ENCODE data around the gene MTREX.

Gene MTREX

GRCh38 chr5:55432549-55432948, 124.8 kb downstream of the MTREX start (continued):
- no peak for TF ChIP-seq ZNF518A (tag by site-specific recombination; conservative IDR thresholded peaks at IDR 0.05; ENCODE audit: low read depth)
- no peak for TF ChIP-seq ZNF23 (tag by site-specific recombination; IDR thresholded peaks at IDR 0.05; ENCODE audit: borderline replicate concordance)
- no peak for TF ChIP-seq ZNF624 (tag by site-specific recombination; IDR thresholded peaks at IDR 0.05)
- no peak for TF ChIP-seq ZBTB6 (tag by site-specific recombination; IDR thresholded peaks at IDR 0.05)
- no peak for TF ChIP-seq ZNF670 (tag by site-specific recombination; IDR thresholded peaks at IDR 0.05; ENCODE audit: low read depth)
- TF ChIP-seq ZNF558 (tag by site-specific recombination; IDR thresholded peaks at IDR 0.05) = no peak
- TF ChIP-seq ZNF280C (tag by site-specific recombination; IDR thresholded peaks at IDR 0.05) = no peak
- no peak for TF ChIP-seq ZNF248 (tag by site-specific recombination; IDR thresholded peaks at IDR 0.05)

- no peak overlapping the region for H3K4me3 ChIP-seq (ENCODE audit: low read depth, low read length)
- H3K9me3 ChIP-seq (ENCODE audit: control insufficient read depth, insufficient read depth, low read depth, low read length) = no peaks in the 10 kb centered on the region
- ChIA-PET CTCF (interaction anchor here (1.0 kb wide), 1 partner anchor 254 kb away, joined by 3 read pairs; no protein-coding TSS in a partner anchor), POLR2A (no interaction called here)
- H3K27ac ChIP-seq (ENCODE audit: extremely low read depth, low read depth, low read length) = peak overlapping the region; percentile 69
- peaks cover 8% of the 10 kb centered on the region for H3K4me1 ChIP-seq (ENCODE audit: control insufficient read depth, insufficient read depth, low read length)
- TF ChIP-seq ZNF660 (tag by site-specific recombination; IDR thresholded peaks at IDR 0.05) = peak; percentile 82
- no peak for TF ChIP-seq ZNF658 (tag by site-specific recombination; IDR thresholded peaks at IDR 0.05)
- H3K36me3 ChIP-seq (ENCODE audit: control insufficient read depth in 2 of 2, insufficient read depth in 1 of 2, low read length in 2 of 2) = peaks cover 0 to 5% of the 10 kb centered on the region in 2 experiments; a peak in 1 of 3 replicates
Measured at GRCh38 chr5:55437452-55437851, 129.7 kb downstream of the MTREX start.

GRCh38 chr5:55437859-55438206, 130.0 kb downstream of the MTREX start:
- ChIA-PET CTCF (interaction anchor here (1.0 kb wide), 1 partner anchor 254 kb away, joined by 3 read pairs; no protein-coding TSS in a partner anchor), POLR2A (no interaction called here)
- no peak overlapping the region for H3K4me3 ChIP-seq (ENCODE audit: low read depth, low read length)
- H3K27ac ChIP-seq (ENCODE audit: extremely low read depth, low read depth, low read length) = peak overlapping the region; percentile 69
- TF ChIP-seq ZNF404 (tag by site-specific recombination; IDR thresholded peaks at IDR 0.05) (no peak), ZBTB44 (tag by site-specific recombination; IDR thresholded peaks at IDR 0.05) (0 out of 2 replicates have a peak, but pooled peaks have one; percentile 36)
- H3K4me1 ChIP-seq (ENCODE audit: control insufficient read depth, insufficient read depth, low read length) = peaks cover 8% of the 10 kb centered on the region
- H3K9me3 ChIP-seq (ENCODE audit: control insufficient read depth, insufficient read depth, low read depth, low read length) = no peaks in the 10 kb centered on the region
- H3K36me3 ChIP-seq (ENCODE audit: control insufficient read depth in 2 of 2, insufficient read depth in 1 of 2, low read length in 2 of 2) = peaks cover 0 to 5% of the 10 kb centered on the region in 2 experiments; a peak in 1 of 3 replicates
